ENCODE data around the gene SATB2.

- no peak for TF ChIP-seq CTCF (IDR thresholded peaks at IDR 0.05; ENCODE audit: borderline replicate concordance, extremely low read depth, low read length, poor library complexity, severe bottlenecking)
- no peak for TF ChIP-seq EZH2 (IDR thresholded peaks at IDR 0.05; ENCODE audit: borderline replicate concordance, low read depth, low read length, severe bottlenecking)
These were observed 43.3 kb downstream of the SATB2 start for GRCh38 chr2:199414465-199414864.
